HepG2 (cell line): ENCODE data around the gene COMMD7. TPM values are rescaled to one million over a fixed set of nuclear protein-coding genes. Genes with fewer than 3 reads are reported as not detected.

Source experiments
- GATAD1 ChIP-seq: IDR thresholded peaks from 2 replicates; pipeline ENCODE4 v1.6.1; 2016; ENCODE audit warnings: missing genetic modification reagents, missing compliant biosample characterization
- MED1 ChIP-seq: sonication (generic); formaldehyde crosslinking; IDR thresholded peaks from 2 replicates; pipeline ENCODE4 v1.4.0; 2020; ENCODE audit warnings: missing genetic modification reagents
- POGZ ChIP-seq: sonication (generic); formaldehyde crosslinking; IDR thresholded peaks from 2 replicates; pipeline ENCODE4 v1.4.0; 2020; ENCODE audit warnings: mild to moderate bottlenecking, missing genetic modification reagents
- RBAK ChIP-seq: sonication (generic); formaldehyde crosslinking; IDR thresholded peaks from 2 replicates; pipeline ENCODE4 v1.5.1; 2020; ENCODE audit warnings: mild to moderate bottlenecking, missing genetic modification reagents
- ZNF33B ChIP-seq: sonication (generic); formaldehyde crosslinking; IDR thresholded peaks from 2 replicates; pipeline ENCODE4 v1.5.1; 2020; ENCODE audit warnings: mild to moderate bottlenecking, missing genetic modification reagents
- ZNF546 ChIP-seq: sonication (generic); formaldehyde crosslinking; conservative IDR thresholded peaks from 2 replicates; pipeline ENCODE4 v1.8.1; 2023; ENCODE audit warnings: mild to moderate bottlenecking, missing genetic modification reagents
- ZNF567 ChIP-seq: sonication (generic); formaldehyde crosslinking; IDR thresholded peaks from 2 replicates; pipeline ENCODE4 v1.8.1; 2023; ENCODE audit warnings: mild to moderate bottlenecking, missing genetic modification reagents, borderline replicate concordance
- ZNF780A ChIP-seq: sonication (generic); formaldehyde crosslinking; IDR thresholded peaks from 2 replicates; pipeline ENCODE4 v1.8.0; 2022; ENCODE audit warnings: mild to moderate bottlenecking, missing genetic modification reagents, moderate library complexity
- polyA plus RNA-seq, 8 experiments: library from polyadenylated mRNA; depleted of rRNA in 3 of 8; stranded (reverse) in 7 of 8; unstranded in 1 of 8; fragments of >200 nt; fragmentation: Illumina TruSeq in 4 of 8; extraction: Trizol in 4 of 8; gene quantifications; 2 replicates each; pipeline versions ENCODE4 v1.2.1 to v1.2.3, GENCODE V29; 2011 to 2016; ENCODE audit warnings: low read depth in 4 of 8, missing spikeins in 1 of 8, mixed read lengths in 1 of 8; ENCODE audit not compliant: insufficient read depth in 1 of 8
- total RNA-seq, 5 experiments: library from RNA; depleted of rRNA; stranded (reverse); fragments of >200 nt; fragmentation: Illumina TruSeq; extraction: Trizol; gene quantifications; 2 replicates each; pipeline ENCODE4 v1.2.3, GENCODE V29; 2016; ENCODE audit warnings: low read depth in 1 of 5
- TF ChIP-seq, protein P1 (sequence below): IDR thresholded peaks from 2 replicates; pipeline ENCODE4 v1.6.1; 2018; ENCODE audit warnings: missing genetic modification reagents
- TF ChIP-seq, protein P2 (sequence below): sonication (generic); formaldehyde crosslinking; conservative IDR thresholded peaks from 2 replicates; pipeline ENCODE4 v1.8.0; 2022; ENCODE audit warnings: low read depth, missing genetic modification reagents
- TF ChIP-seq, protein P3 (sequence below): sonication (generic); formaldehyde crosslinking; IDR thresholded peaks from 2 replicates; pipeline ENCODE4 v1.8.1; 2023; ENCODE audit warnings: mild to moderate bottlenecking, missing genetic modification reagents
- TF ChIP-seq, protein P4 (sequence below): IDR thresholded peaks from 2 replicates; pipeline ENCODE4 v1.6.1; 2016; ENCODE audit warnings: low read depth, borderline replicate concordance
- TF ChIP-seq, protein P5 (sequence below): sonication (generic); formaldehyde crosslinking; IDR thresholded peaks from 2 replicates; pipeline ENCODE4 v1.5.0; 2020; ENCODE audit warnings: mild to moderate bottlenecking, missing genetic modification reagents, borderline replicate concordance

COMMD7 gene
- total and polyA plus RNA-seq, 2 of the 13 experiments (the other 11 are each of a cell fraction or from before 2014, with no cell fraction given): 42.1 to 53.3 TPM

DNA sequence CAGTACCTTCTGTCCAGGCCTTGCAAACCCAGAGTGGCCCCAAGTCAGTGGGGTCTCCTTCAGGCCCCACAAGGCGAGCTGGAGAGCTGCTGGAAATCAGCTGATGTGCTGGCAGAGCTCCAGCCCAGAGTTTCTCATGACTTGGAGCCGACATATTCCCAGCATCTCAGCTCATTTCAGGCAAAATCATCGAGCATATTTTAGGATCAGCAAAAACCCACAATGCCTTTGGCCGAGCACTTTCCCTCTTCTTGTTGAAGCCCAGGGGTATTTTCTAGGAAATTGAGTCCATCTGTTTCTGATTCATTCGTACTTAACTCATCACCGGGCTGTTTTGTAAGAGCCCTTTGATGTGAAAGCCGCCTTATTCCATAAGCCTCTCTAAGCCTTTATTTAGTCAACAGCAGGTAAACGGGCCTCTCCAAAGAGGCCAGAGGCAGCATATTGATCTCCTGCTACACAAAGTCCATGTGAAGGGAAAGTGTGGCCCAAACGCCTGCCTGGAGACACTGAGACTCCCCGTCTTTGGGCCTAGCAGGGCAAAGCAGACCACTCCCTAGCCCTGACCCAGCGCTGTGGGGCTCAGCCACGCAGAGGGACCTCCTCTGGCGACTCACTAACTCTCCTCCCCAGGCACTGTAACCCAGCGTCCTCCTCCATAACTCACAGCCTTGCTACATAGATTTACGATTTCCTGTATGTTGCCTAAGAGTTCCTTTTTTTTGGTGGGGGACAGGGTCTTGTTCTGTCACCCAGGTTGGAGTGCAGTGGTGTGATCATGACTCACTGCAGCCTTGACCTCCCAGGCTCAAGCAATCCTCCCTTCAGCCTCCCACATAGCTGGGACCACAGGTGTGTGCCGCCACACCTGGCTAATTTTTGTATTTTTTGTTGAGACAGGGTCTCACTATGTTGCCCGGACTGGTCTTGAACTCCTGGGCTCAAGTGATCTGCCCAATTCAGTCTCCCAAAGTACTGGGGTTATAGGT is 57.4 kb downstream of the COMMD7 start (continued):
- TF ChIP-seq GATAD1 (CRISPR knock-in tag) (peak; percentile 81), ZNF780A (CRISPR knock-in tag) (no peak), MED1 (CRISPR knock-in tag) (peak; percentile 96), ZNF33B (peak; percentile 94), ZNF546 (CRISPR knock-in tag) (0 out of 2 replicates have a peak, but pooled peaks have one; percentile 33), ZNF567 (CRISPR knock-in tag) (no peak), POGZ (CRISPR knock-in tag) (peak; percentile 94), RBAK (CRISPR knock-in tag) (peak; percentile 81)
- TF ChIP-seq, protein P1, sequence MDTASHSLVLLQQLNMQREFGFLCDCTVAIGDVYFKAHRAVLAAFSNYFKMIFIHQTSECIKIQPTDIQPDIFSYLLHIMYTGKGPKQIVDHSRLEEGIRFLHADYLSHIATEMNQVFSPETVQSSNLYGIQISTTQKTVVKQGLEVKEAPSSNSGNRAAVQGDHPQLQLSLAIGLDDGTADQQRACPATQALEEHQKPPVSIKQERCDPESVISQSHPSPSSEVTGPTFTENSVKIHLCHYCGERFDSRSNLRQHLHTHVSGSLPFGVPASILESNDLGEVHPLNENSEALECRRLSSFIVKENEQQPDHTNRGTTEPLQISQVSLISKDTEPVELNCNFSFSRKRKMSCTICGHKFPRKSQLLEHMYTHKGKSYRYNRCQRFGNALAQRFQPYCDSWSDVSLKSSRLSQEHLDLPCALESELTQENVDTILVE (CRISPR knock-in tag): peak; percentile 96
- TF ChIP-seq, protein P2, sequence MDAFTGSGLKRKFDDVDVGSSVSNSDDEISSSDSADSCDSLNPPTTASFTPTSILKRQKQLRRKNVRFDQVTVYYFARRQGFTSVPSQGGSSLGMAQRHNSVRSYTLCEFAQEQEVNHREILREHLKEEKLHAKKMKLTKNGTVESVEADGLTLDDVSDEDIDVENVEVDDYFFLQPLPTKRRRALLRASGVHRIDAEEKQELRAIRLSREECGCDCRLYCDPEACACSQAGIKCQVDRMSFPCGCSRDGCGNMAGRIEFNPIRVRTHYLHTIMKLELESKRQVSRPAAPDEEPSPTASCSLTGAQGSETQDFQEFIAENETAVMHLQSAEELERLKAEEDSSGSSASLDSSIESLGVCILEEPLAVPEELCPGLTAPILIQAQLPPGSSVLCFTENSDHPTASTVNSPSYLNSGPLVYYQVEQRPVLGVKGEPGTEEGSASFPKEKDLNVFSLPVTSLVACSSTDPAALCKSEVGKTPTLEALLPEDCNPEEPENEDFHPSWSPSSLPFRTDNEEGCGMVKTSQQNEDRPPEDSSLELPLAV: no peak
- TF ChIP-seq, protein P3, sequence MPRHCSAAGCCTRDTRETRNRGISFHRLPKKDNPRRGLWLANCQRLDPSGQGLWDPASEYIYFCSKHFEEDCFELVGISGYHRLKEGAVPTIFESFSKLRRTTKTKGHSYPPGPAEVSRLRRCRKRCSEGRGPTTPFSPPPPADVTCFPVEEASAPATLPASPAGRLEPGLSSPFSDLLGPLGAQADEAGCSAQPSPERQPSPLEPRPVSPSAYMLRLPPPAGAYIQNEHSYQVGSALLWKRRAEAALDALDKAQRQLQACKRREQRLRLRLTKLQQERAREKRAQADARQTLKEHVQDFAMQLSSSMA (CRISPR knock-in tag): peak; percentile 85; the same call in 1 of the 2 replicates
- TF ChIP-seq, protein P4, sequence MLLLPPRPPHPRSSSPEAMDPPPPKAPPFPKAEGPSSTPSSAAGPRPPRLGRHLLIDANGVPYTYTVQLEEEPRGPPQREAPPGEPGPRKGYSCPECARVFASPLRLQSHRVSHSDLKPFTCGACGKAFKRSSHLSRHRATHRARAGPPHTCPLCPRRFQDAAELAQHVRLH (CRISPR knock-in tag): 0 out of 2 replicates have a peak, but pooled peaks have one; percentile 81
- TF ChIP-seq, protein P5, sequence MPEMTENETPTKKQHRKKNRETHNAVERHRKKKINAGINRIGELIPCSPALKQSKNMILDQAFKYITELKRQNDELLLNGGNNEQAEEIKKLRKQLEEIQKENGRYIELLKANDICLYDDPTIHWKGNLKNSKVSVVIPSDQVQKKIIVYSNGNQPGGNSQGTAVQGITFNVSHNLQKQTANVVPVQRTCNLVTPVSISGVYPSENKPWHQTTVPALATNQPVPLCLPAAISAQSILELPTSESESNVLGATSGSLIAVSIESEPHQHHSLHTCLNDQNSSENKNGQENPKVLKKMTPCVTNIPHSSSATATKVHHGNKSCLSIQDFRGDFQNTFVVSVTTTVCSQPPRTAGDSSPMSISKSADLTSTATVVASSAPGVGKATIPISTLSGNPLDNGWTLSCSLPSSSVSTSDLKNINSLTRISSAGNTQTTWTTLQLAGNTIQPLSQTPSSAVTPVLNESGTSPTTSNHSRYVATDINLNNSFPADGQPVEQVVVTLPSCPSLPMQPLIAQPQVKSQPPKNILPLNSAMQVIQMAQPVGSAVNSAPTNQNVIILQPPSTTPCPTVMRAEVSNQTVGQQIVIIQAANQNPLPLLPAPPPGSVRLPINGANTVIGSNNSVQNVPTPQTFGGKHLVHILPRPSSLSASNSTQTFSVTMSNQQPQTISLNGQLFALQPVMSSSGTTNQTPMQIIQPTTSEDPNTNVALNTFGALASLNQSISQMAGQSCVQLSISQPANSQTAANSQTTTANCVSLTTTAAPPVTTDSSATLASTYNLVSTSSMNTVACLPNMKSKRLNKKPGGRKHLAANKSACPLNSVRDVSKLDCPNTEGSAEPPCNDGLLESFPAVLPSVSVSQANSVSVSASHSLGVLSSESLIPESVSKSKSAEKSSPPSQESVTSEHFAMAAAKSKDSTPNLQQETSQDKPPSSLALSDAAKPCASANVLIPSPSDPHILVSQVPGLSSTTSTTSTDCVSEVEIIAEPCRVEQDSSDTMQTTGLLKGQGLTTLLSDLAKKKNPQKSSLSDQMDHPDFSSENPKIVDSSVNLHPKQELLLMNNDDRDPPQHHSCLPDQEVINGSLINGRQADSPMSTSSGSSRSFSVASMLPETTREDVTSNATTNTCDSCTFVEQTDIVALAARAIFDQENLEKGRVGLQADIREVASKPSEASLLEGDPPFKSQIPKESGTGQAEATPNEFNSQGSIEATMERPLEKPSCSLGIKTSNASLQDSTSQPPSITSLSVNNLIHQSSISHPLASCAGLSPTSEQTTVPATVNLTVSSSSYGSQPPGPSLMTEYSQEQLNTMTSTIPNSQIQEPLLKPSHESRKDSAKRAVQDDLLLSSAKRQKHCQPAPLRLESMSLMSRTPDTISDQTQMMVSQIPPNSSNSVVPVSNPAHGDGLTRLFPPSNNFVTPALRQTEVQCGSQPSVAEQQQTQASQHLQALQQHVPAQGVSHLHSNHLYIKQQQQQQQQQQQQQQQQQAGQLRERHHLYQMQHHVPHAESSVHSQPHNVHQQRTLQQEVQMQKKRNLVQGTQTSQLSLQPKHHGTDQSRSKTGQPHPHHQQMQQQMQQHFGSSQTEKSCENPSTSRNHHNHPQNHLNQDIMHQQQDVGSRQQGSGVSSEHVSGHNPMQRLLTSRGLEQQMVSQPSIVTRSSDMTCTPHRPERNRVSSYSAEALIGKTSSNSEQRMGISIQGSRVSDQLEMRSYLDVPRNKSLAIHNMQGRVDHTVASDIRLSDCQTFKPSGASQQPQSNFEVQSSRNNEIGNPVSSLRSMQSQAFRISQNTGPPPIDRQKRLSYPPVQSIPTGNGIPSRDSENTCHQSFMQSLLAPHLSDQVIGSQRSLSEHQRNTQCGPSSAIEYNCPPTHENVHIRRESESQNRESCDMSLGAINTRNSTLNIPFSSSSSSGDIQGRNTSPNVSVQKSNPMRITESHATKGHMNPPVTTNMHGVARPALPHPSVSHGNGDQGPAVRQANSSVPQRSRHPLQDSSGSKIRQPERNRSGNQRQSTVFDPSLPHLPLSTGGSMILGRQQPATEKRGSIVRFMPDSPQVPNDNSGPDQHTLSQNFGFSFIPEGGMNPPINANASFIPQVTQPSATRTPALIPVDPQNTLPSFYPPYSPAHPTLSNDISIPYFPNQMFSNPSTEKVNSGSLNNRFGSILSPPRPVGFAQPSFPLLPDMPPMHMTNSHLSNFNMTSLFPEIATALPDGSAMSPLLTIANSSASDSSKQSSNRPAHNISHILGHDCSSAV (CRISPR knock-in tag): peak; percentile 94; the same call in 1 of the 2 replicates
